HCT116 (cell line): Measurements from ENCODE around the gene DGCR6. TPM values are rescaled to one million over a fixed set of nuclear protein-coding genes. Genes with fewer than 3 reads are reported as not detected.

ENCODE experiments used
- total RNA-seq: library from RNA; stranded (reverse); gene quantifications from one replicate; pipeline ENCODE4 v1.2.1, GENCODE V29; 2021; ENCODE audit not compliant: unreplicated experiment

DGCR6 gene
- total RNA-seq, 1 experiment from 2014 or later, result 4.6 TPM

Other genes starting within 250 kb of the DGCR6 start
- gene PRODH, start 30.0 kb downstream of the DGCR6 start, total RNA-seq, result 3.2 TPM
- gene DGCR2, start 216.1 kb downstream of the DGCR6 start, total RNA-seq, result 42.9 TPM
- not detected for gene TSSK2, start 225.0 kb downstream of the DGCR6 start, total RNA-seq
- 17.7 TPM for gene ESS2, start 238.3 kb downstream of the DGCR6 start, total RNA-seq
- not detected for gene GSC2, start 244.0 kb downstream of the DGCR6 start, total RNA-seq